TTC549 (cell line): ENCODE results near the gene KRT15.
A peak's percentile ranks its signal among the peaks of the same experiment; 100 is the strongest.

Experiments used
- FAIRE-seq: peaks from 2 replicates; lab custom pipeline; 2012; peaks lifted over from hg19 to GRCh38; lab: Jason Lieb, UNC

Gene KRT15

GRCh38 chr17:41518789-41519449 lies at the start of gene KRT15:
TSS of gene KRT15 (minus strand) at chr17:41518890. CDS start at chr17:41518827, 63 bp downstream.
- no peak for FAIRE-seq

GRCh38 chr17:41567317-41567716 lies 48.6 kb upstream of the KRT15 start:
- FAIRE-seq: no peak

- no peak for FAIRE-seq
Observed at GRCh38 chr17:41565338-41565737, 46.6 kb upstream of the KRT15 start.

- no peak for FAIRE-seq
Observed at GRCh38 chr17:41563607-41564170, 45.0 kb upstream of the KRT15 start.

DNA sequence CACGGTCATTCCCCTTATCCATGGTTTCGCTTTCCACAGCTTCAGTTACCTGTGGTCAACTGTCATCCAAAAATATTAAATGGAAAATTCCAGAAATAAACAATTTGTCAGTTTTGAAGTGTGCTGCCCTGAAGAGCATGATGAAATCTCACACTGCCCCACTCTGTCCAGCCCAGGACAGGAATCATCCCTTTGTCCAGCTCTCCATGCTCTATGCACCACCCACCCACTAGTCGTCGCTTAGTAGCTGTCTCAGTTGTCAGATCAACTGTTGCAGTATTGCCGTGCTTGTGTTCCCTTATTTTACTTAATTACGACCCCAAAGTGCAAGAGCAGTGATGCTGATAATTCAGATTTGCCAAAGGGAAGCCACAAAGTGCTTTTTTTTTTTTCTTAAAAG lies 42.9 kb upstream of the KRT15 start:
- no peak for FAIRE-seq

GRCh38 chr17:41559548-41559947 lies 40.9 kb upstream of the KRT15 start:
- FAIRE-seq: no peak

DNA sequence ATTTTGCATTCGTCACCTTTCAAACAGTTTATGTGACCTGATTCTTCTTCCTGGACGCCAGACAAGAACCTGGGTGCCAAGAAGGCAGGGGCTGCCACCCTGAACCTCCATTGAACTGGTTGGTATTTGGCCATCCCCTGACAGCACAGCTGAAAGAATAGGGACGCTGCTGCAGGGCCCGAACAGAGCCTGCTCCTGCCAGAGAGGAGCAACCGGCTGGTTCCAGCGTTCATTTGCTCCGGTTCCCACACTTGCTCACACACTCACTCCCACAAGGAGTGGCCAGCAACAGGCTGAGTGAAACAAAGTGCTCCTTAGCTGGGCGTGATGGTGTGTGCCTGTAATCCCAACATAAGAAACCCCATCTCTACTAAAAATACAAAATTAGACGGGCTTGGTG lies 38.2 kb upstream of the KRT15 start:
- no peak for FAIRE-seq

- FAIRE-seq: no peak
Observed at GRCh38 chr17:41556306-41556705, 37.6 kb upstream of the KRT15 start.

DNA sequence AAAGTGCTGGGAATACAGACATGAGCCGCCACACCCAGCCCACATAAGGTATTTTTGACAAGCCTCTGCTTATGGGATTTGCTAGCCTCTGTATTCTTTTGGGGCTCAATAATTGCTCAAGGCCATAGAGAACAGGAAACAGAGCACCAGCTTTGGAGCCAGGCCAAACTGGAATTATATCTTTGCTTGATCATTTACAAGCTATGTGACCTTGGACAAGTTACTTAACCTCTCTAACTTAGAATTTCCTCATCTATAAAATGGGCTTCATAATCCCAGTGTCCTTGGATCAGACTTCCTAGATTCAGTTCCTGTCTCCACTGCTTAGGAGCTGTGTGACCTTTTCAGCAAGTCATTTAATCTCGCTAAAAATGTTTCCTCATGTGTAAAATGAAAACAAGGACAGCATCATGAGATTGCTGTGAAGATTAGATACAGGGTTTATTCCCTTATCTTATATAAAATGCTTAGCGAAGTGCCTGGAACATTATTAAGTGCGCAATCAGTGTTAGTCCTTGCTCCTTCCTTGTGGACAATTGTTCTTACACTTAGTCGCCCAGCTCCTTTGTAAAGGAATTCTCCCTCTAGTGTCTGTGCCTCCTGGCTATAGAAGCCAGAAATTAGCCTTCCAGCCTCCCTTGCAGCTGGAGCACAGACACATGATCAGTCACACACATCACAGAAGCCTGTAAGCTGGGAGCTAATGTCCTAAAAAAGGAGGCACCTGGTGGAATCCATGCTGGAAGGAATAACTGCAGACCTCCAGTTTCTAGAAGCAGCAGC lies 36.6 kb upstream of the KRT15 start:
- no peak for FAIRE-seq

- FAIRE-seq: no peak
Observed at GRCh38 chr17:41553987-41554680, 35.4 kb upstream of the KRT15 start.

GRCh38 chr17:41553176-41553575 lies 34.5 kb upstream of the KRT15 start:
- FAIRE-seq: no peak

DNA sequence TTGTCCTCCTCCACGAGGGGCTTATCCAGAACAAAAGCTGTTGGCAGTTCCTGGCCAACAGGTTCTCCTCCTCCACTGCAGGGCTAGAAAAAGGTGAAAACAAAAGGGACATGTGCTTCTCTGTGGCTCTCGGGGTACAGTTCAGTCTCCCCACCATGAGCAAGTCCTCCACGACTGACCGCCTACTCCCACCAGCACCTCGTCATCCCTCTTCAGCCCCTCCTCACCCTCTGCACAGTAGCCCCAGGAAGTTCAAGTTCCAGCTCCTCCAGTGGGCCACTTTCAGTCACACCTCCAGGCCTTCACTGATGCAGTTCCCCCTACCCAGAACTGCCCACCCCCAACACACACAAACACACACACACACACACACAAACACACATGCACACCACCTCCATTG lies 33.8 kb upstream of the KRT15 start:
- FAIRE-seq: no peak

- no peak for FAIRE-seq
Observed at GRCh38 chr17:41551365-41551764, 32.7 kb upstream of the KRT15 start.

DNA sequence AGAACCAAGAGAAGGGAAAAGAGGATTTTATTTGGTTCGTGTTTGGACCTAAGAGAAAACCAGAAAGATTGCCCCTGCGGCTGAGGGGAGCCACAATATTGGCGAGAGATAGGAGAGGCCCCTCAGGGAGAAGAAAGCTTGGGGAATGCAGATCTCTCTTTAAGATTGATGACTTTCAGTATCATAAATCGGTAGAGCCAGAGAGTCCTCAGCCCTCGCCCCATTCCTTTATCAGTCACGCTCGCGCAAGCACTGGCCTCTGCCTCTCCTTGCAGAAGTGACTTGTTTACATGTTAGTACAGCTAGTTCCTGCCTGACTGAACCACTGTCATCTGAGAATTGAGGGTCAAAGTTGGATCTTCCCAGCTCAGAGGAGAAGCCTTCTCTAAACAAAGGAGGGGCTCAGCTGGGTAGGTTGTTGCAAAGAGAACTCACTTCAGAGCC lies 30.9 kb upstream of the KRT15 start:
- no peak for FAIRE-seq

GRCh38 chr17:41548844-41549595 lies 30.3 kb upstream of the KRT15 start:
- FAIRE-seq: peak; percentile 65

GRCh38 chr17:41547921-41548843 lies 29.5 kb upstream of the KRT15 start:
- FAIRE-seq: no peak

DNA sequence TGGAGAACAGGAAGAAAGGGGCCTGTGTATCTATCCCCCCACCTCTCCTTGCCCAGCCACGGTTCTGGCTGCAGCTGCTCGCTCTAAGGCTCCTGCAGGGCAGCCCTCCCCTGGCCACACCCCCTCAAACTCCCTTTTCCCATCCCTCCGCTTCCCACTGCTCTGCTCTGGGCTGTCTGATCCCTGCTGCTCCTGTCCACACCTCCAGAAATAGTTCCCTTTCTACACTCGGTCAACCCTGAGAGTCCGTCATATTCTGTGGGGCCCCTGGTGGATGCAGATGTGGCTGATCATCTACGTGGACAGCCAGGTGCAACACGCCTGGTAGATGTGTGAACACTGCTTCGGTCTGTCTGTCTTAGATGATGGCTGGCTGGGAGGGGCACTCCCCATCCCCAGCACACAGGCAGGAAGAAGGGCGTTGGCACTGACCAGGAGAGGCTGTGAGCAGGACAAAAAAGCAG lies 28.7 kb upstream of the KRT15 start:
- no peak for FAIRE-seq

- no peak for FAIRE-seq
Observed at GRCh38 chr17:41546819-41547218, 28.1 kb upstream of the KRT15 start.

GRCh38 chr17:41545829-41546410 lies 27.2 kb upstream of the KRT15 start:
- no peak for FAIRE-seq

GRCh38 chr17:41544935-41545334 lies 26.2 kb upstream of the KRT15 start:
- no peak for FAIRE-seq

DNA sequence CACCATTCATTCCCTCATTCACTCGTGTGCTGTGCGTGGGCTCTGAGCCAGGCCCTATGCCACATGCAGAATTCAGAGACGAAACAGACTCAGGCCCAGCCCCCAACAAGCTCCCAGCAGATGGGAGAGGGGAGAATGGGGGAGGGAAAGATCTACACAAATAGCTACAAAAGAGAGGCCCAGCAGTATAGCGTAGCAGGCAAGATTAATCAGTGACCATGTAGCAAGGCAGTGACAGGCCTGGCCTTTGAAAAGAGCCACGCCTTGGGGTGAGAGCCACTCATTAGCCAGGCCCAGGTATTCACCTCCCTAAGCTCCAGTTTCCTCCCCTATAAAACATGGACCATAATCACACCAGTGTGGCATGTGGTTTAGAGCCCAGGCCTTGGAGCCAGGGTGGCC lies 25.8 kb upstream of the KRT15 start:
- no peak for FAIRE-seq
